Effector memory CD8-positive, alpha-beta T cell (primary cell): ENCODE results near the gene GOLGA6C.
"Not testable (repeated sequence)": the region's sequence is repeated elsewhere in the genome, so short reads cannot be mapped to it uniquely, and the experiment has no call there.

Source experiments
- ATAC-seq: fragments of 150-1000 bp; cut with Tn5 transposase; replicated peaks from 2 replicates; pipeline ENCODE4 v1.10.0; 2021; ENCODE audit warnings: mild to moderate bottlenecking, moderate library complexity
- DNase-seq, 3 experiments: peaks; one replicate each; pipeline ENCODE4 v3.0.0; 2021
- H3K27ac Mint-ChIP-seq, 2 donors: one replicate each; pipeline ENCODE4 v1.8.0; 2022; ENCODE audit warnings: mild to moderate bottlenecking in 2 of 2, mixed read lengths in 2 of 2, moderate library complexity in 2 of 2
- H3K27me3 Mint-ChIP-seq, 2 donors: one replicate each; pipeline ENCODE4 v1.8.0; 2022; ENCODE audit warnings: mixed read lengths in 2 of 2
- H3K36me3 Mint-ChIP-seq: one replicate; pipeline ENCODE4 v1.8.0; 2022; ENCODE audit warnings: mild to moderate bottlenecking, moderate library complexity, mixed read lengths; ENCODE audit not compliant: insufficient read depth
- H3K4me1 Mint-ChIP-seq, 2 donors: one replicate each; pipeline ENCODE4 v1.8.0; 2022; ENCODE audit warnings: low read depth in 2 of 2, mixed read lengths in 2 of 2
- H3K4me3 Mint-ChIP-seq, 2 donors: one replicate each; pipeline ENCODE4 v1.8.0; 2022; ENCODE audit warnings: mild to moderate bottlenecking in 2 of 2, mixed read lengths in 2 of 2, moderate library complexity in 2 of 2
- H3K9me3 Mint-ChIP-seq, 2 donors: one replicate each; pipeline ENCODE4 v1.8.0; 2022; ENCODE audit warnings: mixed read lengths in 2 of 2

Gene GOLGA6C

GRCh38 chr15:75251343-75251742 lies 6.8 kb upstream of the GOLGA6C start:
- not testable (repeated sequence) for H3K4me1 Mint-ChIP-seq, H3K9me3 Mint-ChIP-seq, DNase-seq, H3K27ac Mint-ChIP-seq, ATAC-seq, H3K36me3 Mint-ChIP-seq, H3K4me3 Mint-ChIP-seq
- peaks cover 24 to 35% of the 10 kb centered on the region in 2 donors for H3K27me3 Mint-ChIP-seq

DNA sequence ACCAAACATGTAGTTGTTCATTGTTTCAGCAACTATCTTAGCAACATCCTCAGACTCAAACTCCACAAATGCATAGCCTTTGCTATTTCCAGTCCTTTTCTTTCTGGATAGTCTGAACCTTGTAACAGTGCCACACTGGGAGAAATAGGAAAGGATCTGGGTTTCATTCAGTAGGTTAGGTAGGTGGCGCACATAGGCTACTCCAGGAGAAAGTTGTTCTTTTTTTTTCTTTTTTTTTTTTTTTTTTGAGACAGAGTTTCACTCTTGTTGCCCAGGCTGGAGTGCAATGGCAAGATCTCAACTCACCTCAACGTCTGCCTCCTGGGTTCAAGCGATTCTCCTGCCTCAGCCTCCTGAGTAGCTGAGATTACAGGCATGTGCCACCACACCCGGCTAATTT lies 5.8 kb upstream of the GOLGA6C start:
- not testable (repeated sequence) for H3K36me3 Mint-ChIP-seq, DNase-seq, H3K4me1 Mint-ChIP-seq, ATAC-seq, H3K9me3 Mint-ChIP-seq, H3K4me3 Mint-ChIP-seq
- H3K27ac Mint-ChIP-seq = peak overlapping the region in 1 of 2 donors; percentile 29
- peaks cover 23 to 33% of the 10 kb centered on the region in 2 donors for H3K27me3 Mint-ChIP-seq

GRCh38 chr15:75258620-75259343 lies 648 bp downstream of the GOLGA6C start:
- H3K4me3 Mint-ChIP-seq, DNase-seq, H3K27ac Mint-ChIP-seq, H3K4me1 Mint-ChIP-seq, H3K36me3 Mint-ChIP-seq, ATAC-seq, H3K9me3 Mint-ChIP-seq, H3K27me3 Mint-ChIP-seq: not testable (repeated sequence)

DNA sequence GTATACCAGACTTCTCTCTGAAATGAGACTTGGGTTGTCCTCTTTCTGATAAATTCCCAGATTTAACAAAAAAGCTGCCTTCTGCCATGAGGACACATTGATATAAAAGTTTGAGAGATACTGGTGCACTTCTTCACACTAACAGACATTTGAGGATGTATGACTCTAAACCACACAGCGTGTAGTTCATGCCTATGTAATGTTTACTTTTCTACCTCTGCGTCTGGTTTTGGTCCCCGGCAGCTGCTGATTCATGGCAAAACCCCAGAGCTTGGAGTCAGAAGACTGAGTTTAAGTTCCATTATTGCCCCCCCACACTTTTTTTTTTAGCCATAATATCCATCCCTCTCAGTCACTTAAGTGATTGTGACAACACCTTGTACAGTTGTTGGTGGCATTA lies 1.7 kb downstream of the GOLGA6C start:
- DNase-seq, H3K27ac Mint-ChIP-seq, ATAC-seq, H3K4me3 Mint-ChIP-seq, H3K4me1 Mint-ChIP-seq, H3K27me3 Mint-ChIP-seq, H3K36me3 Mint-ChIP-seq, H3K9me3 Mint-ChIP-seq: not testable (repeated sequence)

DNA sequence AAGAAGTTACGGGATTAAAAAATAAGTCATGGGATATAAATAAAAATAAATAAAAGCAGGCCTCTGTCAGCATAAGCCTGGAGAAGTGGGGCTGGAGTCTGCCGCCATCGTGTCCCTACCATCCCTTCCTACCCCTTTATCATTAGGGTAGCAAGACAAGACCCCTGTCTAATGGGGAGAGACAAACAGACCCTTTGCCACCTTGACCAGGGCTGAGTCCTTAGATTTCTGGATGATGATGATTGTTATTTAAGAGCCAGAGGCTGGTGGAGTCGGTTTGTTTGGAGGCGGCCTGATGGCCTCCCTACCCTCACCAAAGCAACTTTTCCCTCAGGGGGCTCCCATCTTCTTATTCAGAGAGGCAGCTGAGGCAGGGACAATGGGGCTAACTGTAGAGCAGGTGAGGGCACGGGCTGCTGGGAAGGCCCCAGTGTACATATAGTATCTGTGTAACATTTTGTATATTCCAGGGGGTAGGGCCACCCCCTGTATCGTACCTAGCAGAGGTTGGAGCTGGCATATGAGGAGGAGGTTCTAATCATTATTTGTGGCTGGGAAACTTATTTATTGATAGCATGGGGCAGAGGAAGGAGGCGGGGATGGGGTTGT lies 15.7 kb downstream of the GOLGA6C start:
- not testable (repeated sequence) for ATAC-seq, H3K9me3 Mint-ChIP-seq, H3K4me1 Mint-ChIP-seq, H3K4me3 Mint-ChIP-seq, DNase-seq, H3K36me3 Mint-ChIP-seq, H3K27ac Mint-ChIP-seq
- peaks cover 0 to 17% of the 10 kb centered on the region in 2 donors for H3K27me3 Mint-ChIP-seq

DNA sequence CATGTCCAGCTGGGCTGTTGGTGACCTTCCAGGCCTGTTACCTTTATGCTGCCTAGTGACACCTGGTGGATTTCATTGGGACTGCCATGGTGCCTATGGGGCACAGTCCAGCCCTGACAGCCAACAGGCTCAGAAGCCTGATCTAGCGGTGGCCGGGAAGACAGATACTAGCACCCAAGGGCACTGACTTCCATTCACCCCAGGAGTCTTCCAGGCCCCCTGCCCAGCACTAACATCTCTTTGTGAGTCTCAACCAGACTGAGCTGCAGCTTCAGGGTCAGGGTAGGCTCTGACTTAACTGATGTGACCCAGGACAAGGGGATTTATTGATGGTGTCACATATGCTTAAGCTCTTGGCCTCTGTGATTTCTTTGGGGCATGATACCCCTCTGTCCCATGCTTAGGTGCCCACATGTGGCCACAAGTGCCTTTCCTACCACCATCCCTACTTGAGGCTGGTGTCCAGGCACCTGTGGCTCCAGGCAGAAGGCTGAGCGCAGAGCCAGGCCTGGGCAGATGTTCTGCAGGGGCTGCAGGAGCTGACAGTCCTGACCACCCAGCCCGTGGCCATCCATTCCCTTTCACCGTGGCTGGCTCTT lies 16.5 kb downstream of the GOLGA6C start:
- not testable (repeated sequence) for H3K4me1 Mint-ChIP-seq, H3K9me3 Mint-ChIP-seq, H3K4me3 Mint-ChIP-seq, H3K36me3 Mint-ChIP-seq, H3K27ac Mint-ChIP-seq
- peaks cover 0 to 17% of the 10 kb centered on the region in 2 donors for H3K27me3 Mint-ChIP-seq
- ATAC-seq = peak; percentile 69
- DNase-seq = peak; percentile 54 to 78 (median 61)

GRCh38 chr15:75275617-75276016 lies 17.5 kb downstream of the GOLGA6C start:
- H3K27ac Mint-ChIP-seq, H3K36me3 Mint-ChIP-seq, H3K4me1 Mint-ChIP-seq, H3K4me3 Mint-ChIP-seq, H3K9me3 Mint-ChIP-seq, DNase-seq, ATAC-seq: not testable (repeated sequence)
- H3K27me3 Mint-ChIP-seq = peaks cover 0 to 17% of the 10 kb centered on the region in 2 donors

DNA sequence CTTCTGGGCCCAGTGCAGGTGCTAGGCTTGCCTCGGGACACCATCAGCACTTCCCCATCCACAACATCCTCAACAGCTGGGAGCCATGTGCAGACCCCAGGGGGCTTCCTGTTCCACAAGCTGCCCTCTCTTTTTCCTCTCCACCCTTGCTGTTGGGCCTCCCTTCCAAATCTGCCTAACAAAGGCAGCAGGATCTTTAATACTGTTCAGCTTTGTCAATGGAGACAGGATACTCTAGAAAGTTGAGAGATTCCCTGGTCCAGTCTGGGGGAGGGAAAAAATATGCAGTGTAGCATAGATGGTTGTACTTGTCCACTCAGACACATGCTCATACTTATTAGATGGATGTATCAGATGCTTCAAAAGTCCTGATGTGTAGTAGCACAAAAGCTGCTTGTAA lies 20.4 kb downstream of the GOLGA6C start:
- H3K27ac Mint-ChIP-seq, H3K4me3 Mint-ChIP-seq, DNase-seq, H3K9me3 Mint-ChIP-seq, H3K4me1 Mint-ChIP-seq, ATAC-seq, H3K36me3 Mint-ChIP-seq: not testable (repeated sequence)
- H3K27me3 Mint-ChIP-seq = peaks cover 0 to 17% of the 10 kb centered on the region in 2 donors

DNA sequence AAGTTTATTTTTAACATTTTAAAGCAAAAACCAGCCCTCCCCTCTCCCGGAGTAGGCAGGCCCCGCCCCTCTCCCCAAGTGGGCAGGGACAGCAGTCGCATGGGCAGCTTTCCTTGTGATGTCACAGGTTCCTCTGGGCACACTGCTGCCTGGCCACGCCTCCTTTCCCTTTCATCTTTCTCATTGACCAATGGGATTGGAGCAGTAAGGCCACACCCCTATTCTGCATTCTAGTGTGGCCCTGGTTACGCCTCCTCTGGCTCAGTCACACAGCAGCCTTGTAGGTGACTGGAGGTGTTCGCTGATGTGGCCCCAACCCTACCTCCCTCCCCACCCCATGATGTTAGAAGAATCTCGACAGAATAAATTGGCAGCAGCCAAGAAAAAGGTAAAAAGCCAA lies 24.4 kb downstream of the GOLGA6C start, which contains the start of gene GOLGA6D:
GOLGA6D (plus strand) TSS at position 264 of the 400 bp plus-strand sequence; CDS start at position 305, 41 bp downstream.
- not testable (repeated sequence) for ATAC-seq, DNase-seq, H3K27ac Mint-ChIP-seq, H3K4me3 Mint-ChIP-seq, H3K4me1 Mint-ChIP-seq, H3K9me3 Mint-ChIP-seq, H3K27me3 Mint-ChIP-seq, H3K36me3 Mint-ChIP-seq

- not testable (repeated sequence) for H3K9me3 Mint-ChIP-seq, H3K27ac Mint-ChIP-seq, DNase-seq, H3K4me3 Mint-ChIP-seq, H3K36me3 Mint-ChIP-seq, H3K27me3 Mint-ChIP-seq, H3K4me1 Mint-ChIP-seq, ATAC-seq
Observed at GRCh38 chr15:75284152-75284551, 26.0 kb downstream of the GOLGA6C start.

GRCh38 chr15:75293660-75294059 lies 35.5 kb downstream of the GOLGA6C start:
- not testable (repeated sequence) for H3K27ac Mint-ChIP-seq, H3K36me3 Mint-ChIP-seq, H3K27me3 Mint-ChIP-seq, DNase-seq, H3K9me3 Mint-ChIP-seq, H3K4me3 Mint-ChIP-seq, ATAC-seq, H3K4me1 Mint-ChIP-seq

DNA sequence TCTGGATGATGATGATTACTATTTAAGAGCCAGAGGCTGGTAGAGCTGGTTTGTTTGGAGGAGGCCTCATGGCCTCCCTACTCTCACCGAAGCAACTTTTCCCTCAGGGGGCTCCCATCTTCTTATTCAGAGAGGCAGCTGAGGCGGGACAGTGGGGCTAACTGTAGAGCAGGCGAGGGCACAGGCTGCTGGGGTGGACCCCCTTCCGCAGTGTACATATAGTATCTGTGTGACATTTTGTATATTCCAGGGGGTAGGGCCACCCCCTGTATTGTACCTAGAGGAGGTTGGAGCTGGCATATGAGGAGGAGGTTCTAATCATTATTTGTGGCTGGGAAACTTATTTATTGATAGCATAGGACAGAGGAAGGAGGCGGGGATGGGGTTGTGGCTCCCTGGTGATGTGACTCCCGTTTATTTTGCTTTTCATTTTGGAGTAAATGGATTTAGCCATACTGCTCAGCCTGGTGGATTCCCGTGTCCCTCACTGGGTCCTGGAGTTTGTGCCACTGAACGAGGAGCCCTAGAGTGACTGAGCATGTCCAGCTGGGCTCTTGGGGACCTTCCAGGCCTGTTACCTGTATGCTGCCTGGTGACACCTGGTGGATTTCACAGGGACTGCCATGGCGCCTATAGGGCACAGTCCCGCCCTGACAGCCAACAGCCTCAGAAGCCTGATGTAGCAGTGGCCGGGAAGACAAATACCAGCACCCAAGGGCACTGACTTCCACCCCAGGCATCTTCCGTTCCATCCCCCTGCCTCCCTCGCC lies 40.6 kb downstream of the GOLGA6C start:
- not testable (repeated sequence) for H3K27ac Mint-ChIP-seq, H3K9me3 Mint-ChIP-seq, H3K36me3 Mint-ChIP-seq, H3K4me1 Mint-ChIP-seq, DNase-seq, H3K4me3 Mint-ChIP-seq
- ATAC-seq = peak; percentile 95
- peaks cover 2 to 14% of the 10 kb centered on the region in 2 donors for H3K27me3 Mint-ChIP-seq

GRCh38 chr15:75299311-75299688 lies 41.2 kb downstream of the GOLGA6C start:
- H3K4me3 Mint-ChIP-seq, H3K9me3 Mint-ChIP-seq, H3K27ac Mint-ChIP-seq, H3K36me3 Mint-ChIP-seq, H3K4me1 Mint-ChIP-seq: not testable (repeated sequence)
- ATAC-seq (peak; percentile 91), DNase-seq (peak; percentile 56 to 65 (median 62))
- peaks cover 8 to 18% of the 10 kb centered on the region in 2 donors for H3K27me3 Mint-ChIP-seq
